HCT116 (cell line): ENCODE measurements around the gene CCDC87. TPM values are rescaled to one million over a fixed set of nuclear protein-coding genes. Genes with fewer than 3 reads are reported as not detected.

Experiments
- ATAC-seq: fragments of 200-7000 bp; cut with Tn5 transposase; 2 replicates; pipeline ENCODE4 v1.9.1; 2020; ENCODE audit warnings: mild to moderate bottlenecking, moderate library complexity
- BruUV-seq: library from RNA; stranded (reverse); fragments of 400-500 nt; replicated peaks from 2 replicates; lab custom pipeline; 2021; lab: Mats Ljungman, UMichigan
- CTCF ChIA-PET: fragments of 300-600 bp; sonication (Branson Sonifier 250); formaldehyde crosslinking; loops from one replicate; lab custom pipeline; 2021; ENCODE audit warnings: antibody characterized with exemption; lab: Charles Lee
- POLR2A ChIA-PET: fragments of 300-600, 350-600 bp; sonication (Branson Sonifier 250); formaldehyde crosslinking; loops from one replicate; lab custom pipeline; 2021; ENCODE audit warnings: antibody characterized with exemption; lab: Charles Lee
- RAD21 ChIA-PET, 2 experiments: fragments of 300-600 bp; sonication (Branson Sonifier 250); formaldehyde crosslinking; loops; one replicate each; lab custom pipeline; 2023; ENCODE audit warnings: low total read pairs in 2 of 2; ENCODE audit not compliant: uncharacterized antibody in 2 of 2, unreplicated experiment in 2 of 2, low non-redundant PET in 1 of 2; lab: Charles Lee
- DNase-seq: peaks from one replicate; pipeline ENCODE4 v3.0.0-alpha.2; 2010; ENCODE audit warnings: low read depth, low spot score
- H2AFZ ChIP-seq: fragments of 200-600 bp; shearing (Covaris generic), sonication (generic); 2 replicates; pipeline ENCODE4 v1.6.1; 2017; ENCODE audit warnings: low read depth, mixed run types, mixed read lengths, antibody characterized with exemption, low read length; ENCODE audit not compliant: poor library complexity, severe bottlenecking
- H3K27ac ChIP-seq: 2 replicates; pipeline ENCODE4 v1.5.1; 2012; ENCODE audit warnings: low read depth, low read length
- H3K27me3 ChIP-seq: fragments of 200-600 bp; sonication (generic); 2 replicates; pipeline ENCODE4 v1.6.1; 2016; ENCODE audit warnings: mixed run types, low read length, mixed read lengths; ENCODE audit not compliant: insufficient read depth
- H3K36me3 ChIP-seq, 2 experiments: fragments of 200-500 bp in 1 of 2; fragments of 200-600 bp in 1 of 2; sonication (Bioruptor generic) in 1 of 2; sonication (generic) in 1 of 2; 2 replicates each; pipeline versions ENCODE4 v1.5.1 to v1.6.1; 2014 to 2016; ENCODE audit warnings: low read length in 2 of 2, inconsistent platforms in 1 of 2, mixed read lengths in 1 of 2, mixed run types in 1 of 2; ENCODE audit not compliant: insufficient read depth in 2 of 2, control insufficient read depth in 1 of 2
- H3K4me1 ChIP-seq, 2 experiments: fragments of 200-600 bp in 1 of 2; sonication (generic) in 1 of 2; 2 replicates each; pipeline versions ENCODE4 v1.5.1 to v1.6.1; 2012 to 2017; ENCODE audit warnings: low read length in 2 of 2, inconsistent platforms in 1 of 2, mild to moderate bottlenecking in 1 of 2, mixed read lengths in 1 of 2, mixed run types in 1 of 2, moderate library complexity in 1 of 2; ENCODE audit not compliant: insufficient read depth in 2 of 2, control insufficient read depth in 1 of 2
- H3K4me2 ChIP-seq: fragments of 200-600 bp; sonication (generic); 2 replicates; pipeline ENCODE4 v1.6.1; 2017; ENCODE audit warnings: mixed run types, low read length, mixed read lengths
- H3K4me3 ChIP-seq, 2 experiments: fragments of 200-600 bp in 1 of 2; sonication (generic) in 1 of 2; replicated peaks in 1 of 2; 2 replicates each; pipeline ENCODE4 v1.5.1; 2011 to 2016; ENCODE audit warnings: low read length in 2 of 2, control low read depth in 1 of 2, low read depth in 1 of 2, mild to moderate bottlenecking in 1 of 2, mixed read lengths in 1 of 2, mixed run types in 1 of 2
- H3K79me2 ChIP-seq: fragments of 200-600 bp; sonication (generic); 2 replicates; pipeline ENCODE4 v1.6.1; 2017; ENCODE audit warnings: mild to moderate bottlenecking, mixed run types, low read length, moderate library complexity, mixed read lengths; ENCODE audit not compliant: insufficient read depth
- H3K9ac ChIP-seq: fragments of 200-600 bp; sonication (generic); 2 replicates; pipeline ENCODE4 v1.6.1; 2016; ENCODE audit warnings: low read length, mixed read lengths
- H3K9me2 ChIP-seq: fragments of 200-600 bp; sonication (generic), shearing (Covaris generic); 2 replicates; pipeline ENCODE4 v1.6.1; 2017; ENCODE audit warnings: mixed run types, mild to moderate bottlenecking, moderate library complexity; ENCODE audit not compliant: insufficient read depth
- H3K9me3 ChIP-seq, 2 experiments: fragments of 200-500 bp in 1 of 2; fragments of 200-600 bp in 1 of 2; sonication (Bioruptor generic) in 1 of 2; sonication (generic) in 1 of 2; 2 replicates each; pipeline ENCODE4 v1.6.1; 2014 to 2017; ENCODE audit warnings: low read length in 2 of 2, mixed read lengths in 2 of 2, inconsistent platforms in 1 of 2, low read depth in 1 of 2, mild to moderate bottlenecking in 1 of 2, mixed run types in 1 of 2, moderate library complexity in 1 of 2; ENCODE audit not compliant: control insufficient read depth in 1 of 2, insufficient read depth in 1 of 2
- H4K20me1 ChIP-seq: fragments of 200-600 bp; sonication (generic), shearing (Covaris generic); 2 replicates; pipeline ENCODE4 v1.6.1; 2017; ENCODE audit warnings: mixed run types, mild to moderate bottlenecking, moderate library complexity; ENCODE audit not compliant: insufficient read depth
- CBX3 ChIP-seq: IDR thresholded peaks from 2 replicates; pipeline ENCODE4 v1.6.1; 2012; ENCODE audit warnings: low read depth
- CEBPB ChIP-seq: IDR thresholded peaks from 2 replicates; pipeline ENCODE4 v1.6.1; 2012; ENCODE audit warnings: low read depth
- ELF1 ChIP-seq: IDR thresholded peaks from 2 replicates; pipeline ENCODE4 v1.6.1; 2012; ENCODE audit warnings: low read depth, borderline replicate concordance
- RAD21 ChIP-seq: IDR thresholded peaks from 2 replicates; pipeline ENCODE4 v1.6.1; 2012; ENCODE audit warnings: low read depth, mild to moderate bottlenecking
- SIN3A ChIP-seq: IDR thresholded peaks from 2 replicates; pipeline ENCODE4 v1.6.1; 2012; ENCODE audit warnings: low read depth
- SP1 ChIP-seq: IDR thresholded peaks from 2 replicates; pipeline ENCODE4 v1.6.1; 2012; ENCODE audit warnings: low read depth
- YY1 ChIP-seq: IDR thresholded peaks from 2 replicates; pipeline ENCODE4 v1.6.1; 2011; ENCODE audit warnings: low read length, low read depth, moderate library complexity, mild to moderate bottlenecking; ENCODE audit not compliant: insufficient replicate concordance; ENCODE audit errors: extremely low read depth
- ZFX ChIP-seq: fragments of 450-650 bp; IDR thresholded peaks from 2 replicates; pipeline ENCODE4 v1.6.1; 2017
- ZNF274 ChIP-seq: fragments of 200-500 bp; sonication (Bioruptor generic); IDR thresholded peaks from 2 replicates; pipeline ENCODE4 v1.6.1; 2014; ENCODE audit warnings: mild to moderate bottlenecking, low read depth, low read length, inconsistent platforms
- intact Hi-C: fragments of 100-400 bp; cut with micrococcal nuclease; formaldehyde crosslinking; loops from 2 replicates; pipeline ENCODE4 v1.10.0; 2022
- total RNA-seq: library from RNA; stranded (reverse); gene quantifications from one replicate; pipeline ENCODE4 v1.2.1, GENCODE V29; 2021; ENCODE audit not compliant: unreplicated experiment
- TF ChIP-seq, protein P1 (sequence below): IDR thresholded peaks from 2 replicates; pipeline ENCODE4 v1.6.1; 2011; ENCODE audit warnings: mild to moderate bottlenecking, low read length, moderate library complexity; ENCODE audit not compliant: insufficient replicate concordance; ENCODE audit errors: extremely low read depth
- TF ChIP-seq, protein P2 (sequence below): IDR thresholded peaks from 2 replicates; pipeline ENCODE4 v1.6.1; 2012
- TF ChIP-seq, protein P3 (sequence below): IDR thresholded peaks from 2 replicates; pipeline ENCODE4 v1.6.1; 2012; ENCODE audit warnings: low read depth
- TF ChIP-seq, protein P4 (sequence below), 3 experiments: fragments of 200-600 bp in 1 of 3; sonication (generic) in 1 of 3; IDR thresholded peaks in 2 of 3; conservative IDR thresholded peaks in 1 of 3; 2 replicates each; pipeline ENCODE4 v1.5.1; 2012 to 2017; ENCODE audit warnings: low read depth in 2 of 3, low read length in 2 of 3, antibody characterized with exemption in 1 of 3, borderline replicate concordance in 1 of 3, control low read depth in 1 of 3, mild to moderate bottlenecking in 1 of 3, mixed read lengths in 1 of 3, mixed run types in 1 of 3, moderate library complexity in 1 of 3; ENCODE audit not compliant: insufficient read depth in 1 of 3

Gene CCDC87
- total RNA-seq, 1 experiment from 2014 or later, result 0.39 TPM

DNA sequence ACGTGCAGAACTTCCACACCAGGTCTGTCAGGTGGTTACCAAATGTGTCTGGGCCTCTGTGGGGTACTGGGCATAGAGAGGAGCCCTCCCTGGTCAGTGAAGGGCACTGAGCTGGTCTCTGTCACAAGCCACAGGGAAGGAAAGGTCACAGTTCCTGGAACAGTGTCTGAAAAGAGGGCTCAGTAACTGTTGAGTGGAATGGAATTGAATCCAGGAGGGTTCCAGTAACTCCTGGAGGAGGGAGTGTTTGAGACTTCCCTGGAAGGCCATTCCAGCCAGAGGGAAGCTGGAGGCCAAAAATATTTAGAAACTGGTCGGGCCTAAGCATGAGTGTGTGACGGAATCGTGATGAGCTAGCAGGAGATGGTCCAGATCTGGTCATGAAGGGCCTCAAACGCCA, 38.3 kb downstream of the CCDC87 start:
- Histone ChIP-seq H3K9me3 (no peaks in the 10 kb centered on the region), H3K36me3 (no peaks in the 10 kb centered on the region), H4K20me1 (no peaks in the 10 kb centered on the region), H3K27ac (no peak overlapping the region), H3K4me2 (no peak overlapping the region), H3K27me3 (no peaks in the 10 kb centered on the region), H2AFZ (no peak overlapping the region), H3K4me1 (no peaks in the 10 kb centered on the region), H3K9me2 (no peaks in the 10 kb centered on the region), H3K9ac (no peak overlapping the region), H3K79me2 (no peaks in the 10 kb centered on the region), H3K4me3 (no peak overlapping the region)
- DNase-seq, result no peak
- intact Hi-C loops, result no loop called here
- RAD21 ChIA-PET, result no interaction called here
- POLR2A ChIA-PET, result no interaction called here
- TF ChIP-seq YY1, result no peak
- no peak for TF ChIP-seq RAD21
- no peak for TF ChIP-seq CEBPB
- no peak for TF ChIP-seq SIN3A
- TF ChIP-seq, protein P1, sequence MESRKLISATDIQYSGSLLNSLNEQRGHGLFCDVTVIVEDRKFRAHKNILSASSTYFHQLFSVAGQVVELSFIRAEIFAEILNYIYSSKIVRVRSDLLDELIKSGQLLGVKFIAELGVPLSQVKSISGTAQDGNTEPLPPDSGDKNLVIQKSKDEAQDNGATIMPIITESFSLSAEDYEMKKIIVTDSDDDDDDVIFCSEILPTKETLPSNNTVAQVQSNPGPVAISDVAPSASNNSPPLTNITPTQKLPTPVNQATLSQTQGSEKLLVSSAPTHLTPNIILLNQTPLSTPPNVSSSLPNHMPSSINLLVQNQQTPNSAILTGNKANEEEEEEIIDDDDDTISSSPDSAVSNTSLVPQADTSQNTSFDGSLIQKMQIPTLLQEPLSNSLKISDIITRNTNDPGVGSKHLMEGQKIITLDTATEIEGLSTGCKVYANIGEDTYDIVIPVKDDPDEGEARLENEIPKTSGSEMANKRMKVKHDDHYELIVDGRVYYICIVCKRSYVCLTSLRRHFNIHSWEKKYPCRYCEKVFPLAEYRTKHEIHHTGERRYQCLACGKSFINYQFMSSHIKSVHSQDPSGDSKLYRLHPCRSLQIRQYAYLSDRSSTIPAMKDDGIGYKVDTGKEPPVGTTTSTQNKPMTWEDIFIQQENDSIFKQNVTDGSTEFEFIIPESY, result no peak
- no peak for TF ChIP-seq ZNF274
- TF ChIP-seq SP1, result no peak
- TF ChIP-seq, protein P2, sequence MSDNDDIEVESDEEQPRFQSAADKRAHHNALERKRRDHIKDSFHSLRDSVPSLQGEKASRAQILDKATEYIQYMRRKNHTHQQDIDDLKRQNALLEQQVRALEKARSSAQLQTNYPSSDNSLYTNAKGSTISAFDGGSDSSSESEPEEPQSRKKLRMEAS, result no peak
- TF ChIP-seq, protein P3, sequence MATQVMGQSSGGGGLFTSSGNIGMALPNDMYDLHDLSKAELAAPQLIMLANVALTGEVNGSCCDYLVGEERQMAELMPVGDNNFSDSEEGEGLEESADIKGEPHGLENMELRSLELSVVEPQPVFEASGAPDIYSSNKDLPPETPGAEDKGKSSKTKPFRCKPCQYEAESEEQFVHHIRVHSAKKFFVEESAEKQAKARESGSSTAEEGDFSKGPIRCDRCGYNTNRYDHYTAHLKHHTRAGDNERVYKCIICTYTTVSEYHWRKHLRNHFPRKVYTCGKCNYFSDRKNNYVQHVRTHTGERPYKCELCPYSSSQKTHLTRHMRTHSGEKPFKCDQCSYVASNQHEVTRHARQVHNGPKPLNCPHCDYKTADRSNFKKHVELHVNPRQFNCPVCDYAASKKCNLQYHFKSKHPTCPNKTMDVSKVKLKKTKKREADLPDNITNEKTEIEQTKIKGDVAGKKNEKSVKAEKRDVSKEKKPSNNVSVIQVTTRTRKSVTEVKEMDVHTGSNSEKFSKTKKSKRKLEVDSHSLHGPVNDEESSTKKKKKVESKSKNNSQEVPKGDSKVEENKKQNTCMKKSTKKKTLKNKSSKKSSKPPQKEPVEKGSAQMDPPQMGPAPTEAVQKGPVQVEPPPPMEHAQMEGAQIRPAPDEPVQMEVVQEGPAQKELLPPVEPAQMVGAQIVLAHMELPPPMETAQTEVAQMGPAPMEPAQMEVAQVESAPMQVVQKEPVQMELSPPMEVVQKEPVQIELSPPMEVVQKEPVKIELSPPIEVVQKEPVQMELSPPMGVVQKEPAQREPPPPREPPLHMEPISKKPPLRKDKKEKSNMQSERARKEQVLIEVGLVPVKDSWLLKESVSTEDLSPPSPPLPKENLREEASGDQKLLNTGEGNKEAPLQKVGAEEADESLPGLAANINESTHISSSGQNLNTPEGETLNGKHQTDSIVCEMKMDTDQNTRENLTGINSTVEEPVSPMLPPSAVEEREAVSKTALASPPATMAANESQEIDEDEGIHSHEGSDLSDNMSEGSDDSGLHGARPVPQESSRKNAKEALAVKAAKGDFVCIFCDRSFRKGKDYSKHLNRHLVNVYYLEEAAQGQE, result no peak
- no peak for TF ChIP-seq ZFX
- no peak for TF ChIP-seq CBX3
- no peak for TF ChIP-seq ELF1
- TF ChIP-seq, protein P4, sequence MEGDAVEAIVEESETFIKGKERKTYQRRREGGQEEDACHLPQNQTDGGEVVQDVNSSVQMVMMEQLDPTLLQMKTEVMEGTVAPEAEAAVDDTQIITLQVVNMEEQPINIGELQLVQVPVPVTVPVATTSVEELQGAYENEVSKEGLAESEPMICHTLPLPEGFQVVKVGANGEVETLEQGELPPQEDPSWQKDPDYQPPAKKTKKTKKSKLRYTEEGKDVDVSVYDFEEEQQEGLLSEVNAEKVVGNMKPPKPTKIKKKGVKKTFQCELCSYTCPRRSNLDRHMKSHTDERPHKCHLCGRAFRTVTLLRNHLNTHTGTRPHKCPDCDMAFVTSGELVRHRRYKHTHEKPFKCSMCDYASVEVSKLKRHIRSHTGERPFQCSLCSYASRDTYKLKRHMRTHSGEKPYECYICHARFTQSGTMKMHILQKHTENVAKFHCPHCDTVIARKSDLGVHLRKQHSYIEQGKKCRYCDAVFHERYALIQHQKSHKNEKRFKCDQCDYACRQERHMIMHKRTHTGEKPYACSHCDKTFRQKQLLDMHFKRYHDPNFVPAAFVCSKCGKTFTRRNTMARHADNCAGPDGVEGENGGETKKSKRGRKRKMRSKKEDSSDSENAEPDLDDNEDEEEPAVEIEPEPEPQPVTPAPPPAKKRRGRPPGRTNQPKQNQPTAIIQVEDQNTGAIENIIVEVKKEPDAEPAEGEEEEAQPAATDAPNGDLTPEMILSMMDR (IDR thresholded peaks at IDR 0.05 in 2 of 3, conservative IDR thresholded peaks at IDR 0.05 in 1 of 3; ENCODE audit: borderline replicate concordance in 1 of 3, insufficient read depth in 1 of 3, low read depth in 2 of 3, low read length in 2 of 3), result no peak
- no TSS peak for BruUV-seq
- ATAC-seq, result no peak
- CTCF ChIA-PET, result no interaction called here
